ENCODE data around the gene SPARCL1. TPM values are rescaled to one million over a fixed set of nuclear protein-coding genes. Genes with fewer than 3 reads are reported as not detected.

The SPARCL1 gene
- total and polyA plus RNA-seq, 2 donors (not counting 3 experiments of a cell fraction or from before 2014, with no cell fraction given): not detected

- ChIA-PET POLR2A (no interaction called here), CTCF (no interaction called here)
- H4K20me1 ChIP-seq (replicated peaks; ENCODE audit: control insufficient read depth, extremely low read depth, insufficient read depth, low read length): no peaks in the 10 kb centered on the region
- no TSS peak for BruUV-seq (replicated peaks)
- no peaks in the 10 kb centered on the region for H3K36me3 ChIP-seq (ENCODE audit: control insufficient read depth in 2 of 2, extremely low read depth in 1 of 2, insufficient read depth in 2 of 2, low read length in 2 of 2)
- H3K27me3 ChIP-seq (ENCODE audit: control insufficient read depth in 2 of 2, insufficient read depth in 2 of 2, low read length in 2 of 2): peaks cover 0 to 5% of the 10 kb centered on the region in 2 experiments
- no peak for DNase-seq (ENCODE audit: low read depth, low spot score)
- H3K4me1 ChIP-seq (ENCODE audit: control insufficient read depth, extremely low read depth, insufficient read depth, low read length): no peaks in the 10 kb centered on the region
- no peaks in the 10 kb centered on the region for H3K79me2 ChIP-seq (ENCODE audit: control insufficient read depth, insufficient read depth, low read length)
- no peak overlapping the region for H3K4me3 ChIP-seq (replicated peaks in 1 of 3; ENCODE audit: insufficient read depth in 1 of 3, low read depth in 1 of 3, low read length in 3 of 3)
- H3K4me2 ChIP-seq (ENCODE audit: insufficient read depth, low read length): no peak overlapping the region
- TF ChIP-seq, protein P1, sequence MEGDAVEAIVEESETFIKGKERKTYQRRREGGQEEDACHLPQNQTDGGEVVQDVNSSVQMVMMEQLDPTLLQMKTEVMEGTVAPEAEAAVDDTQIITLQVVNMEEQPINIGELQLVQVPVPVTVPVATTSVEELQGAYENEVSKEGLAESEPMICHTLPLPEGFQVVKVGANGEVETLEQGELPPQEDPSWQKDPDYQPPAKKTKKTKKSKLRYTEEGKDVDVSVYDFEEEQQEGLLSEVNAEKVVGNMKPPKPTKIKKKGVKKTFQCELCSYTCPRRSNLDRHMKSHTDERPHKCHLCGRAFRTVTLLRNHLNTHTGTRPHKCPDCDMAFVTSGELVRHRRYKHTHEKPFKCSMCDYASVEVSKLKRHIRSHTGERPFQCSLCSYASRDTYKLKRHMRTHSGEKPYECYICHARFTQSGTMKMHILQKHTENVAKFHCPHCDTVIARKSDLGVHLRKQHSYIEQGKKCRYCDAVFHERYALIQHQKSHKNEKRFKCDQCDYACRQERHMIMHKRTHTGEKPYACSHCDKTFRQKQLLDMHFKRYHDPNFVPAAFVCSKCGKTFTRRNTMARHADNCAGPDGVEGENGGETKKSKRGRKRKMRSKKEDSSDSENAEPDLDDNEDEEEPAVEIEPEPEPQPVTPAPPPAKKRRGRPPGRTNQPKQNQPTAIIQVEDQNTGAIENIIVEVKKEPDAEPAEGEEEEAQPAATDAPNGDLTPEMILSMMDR (IDR thresholded peaks at IDR 0.05; ENCODE audit: extremely low read depth in 1 of 2, insufficient read depth in 1 of 2, low read depth in 1 of 2, low read length in 2 of 2): no peak
- TF ChIP-seq FOS (IDR thresholded peaks at IDR 0.05; ENCODE audit: borderline replicate concordance, insufficient read depth, low read length): no peak
- no peak for TF ChIP-seq MAX (IDR thresholded peaks at IDR 0.05; ENCODE audit: insufficient read depth, insufficient read length)
- TF ChIP-seq GATA2 (IDR thresholded peaks at IDR 0.05; ENCODE audit: insufficient read depth, insufficient read length, low read depth, low read length): no peak
- TF ChIP-seq POLR2AphosphoS5 (IDR thresholded peaks at IDR 0.05; ENCODE audit: insufficient read depth, low read depth, low read length): no peak
- TF ChIP-seq EZH2 (IDR thresholded peaks at IDR 0.05; ENCODE audit: borderline replicate concordance, low read depth, low read length, severe bottlenecking): no peak
- TF ChIP-seq JUN (IDR thresholded peaks at IDR 0.05; ENCODE audit: borderline replicate concordance, insufficient read depth, insufficient read length, low read depth): no peak
- no peak for TF ChIP-seq POLR2A (IDR thresholded peaks at IDR 0.05; ENCODE audit: low read depth, low read length)
- no peaks in the 10 kb centered on the region for H3K9me1 ChIP-seq (replicated peaks; ENCODE audit: control insufficient read depth, extremely low read depth, insufficient read depth, low read length)
- no peaks in the 10 kb centered on the region for H3K9me3 ChIP-seq (replicated peaks; ENCODE audit: control insufficient read depth, insufficient read depth, low read length)
- no peak overlapping the region for H3K27ac ChIP-seq (ENCODE audit: insufficient read depth, low read depth, low read length)
- no peak for FAIRE-seq
- no peak overlapping the region for H2AFZ ChIP-seq (ENCODE audit: low read depth, low read length)
- dilution Hi-C loops (cut with MboI; ENCODE audit: extremely low pct_ligation_motif_present, low sequenced_read_pairs) (no loop called here), intact Hi-C loops (cut with micrococcal nuclease) (no loop called here)
- H3K9ac ChIP-seq (replicated peaks; ENCODE audit: extremely low read depth, insufficient read depth, low read length): no peak overlapping the region
Measured at GRCh38 chr4:87521757-87522374, 7.3 kb downstream of the SPARCL1 start.

All from endothelial cell of umbilical vein (primary cell).